Mammary epithelial cell (primary cell): ENCODE measurements around the gene NUDT16L1.

Experiments used
- CTCF ChIP-seq, 2 donors: IDR thresholded peaks in 1 of 2; conservative IDR thresholded peaks in 1 of 2; 2 replicates each; pipeline ENCODE4 v1.5.1; 2011 to 2012; ENCODE audit warnings: inconsistent platforms in 2 of 2, low read length in 2 of 2, mild to moderate bottlenecking in 2 of 2, control low read depth in 1 of 2, low read depth in 1 of 2; ENCODE audit not compliant: insufficient read depth in 1 of 2; ENCODE audit errors: extremely low read depth in 1 of 2
- EZH2 ChIP-seq: IDR thresholded peaks from 2 replicates; pipeline ENCODE4 v1.6.1; 2012; ENCODE audit warnings: low read length, inconsistent platforms, borderline replicate concordance

GRCh38 chr16:4689864-4690704, 3.3 kb upstream of the NUDT16L1 start:
- TF ChIP-seq CTCF (conservative IDR thresholded peaks at IDR 0.05 in 1 of 2, IDR thresholded peaks at IDR 0.05 in 1 of 2; ENCODE audit: extremely low read depth in 1 of 2, insufficient read depth in 1 of 2, low read depth in 1 of 2, low read length in 2 of 2) (no peak), EZH2 (no peak)
